Measurements from ENCODE around the gene ATAD3A.
"Not testable (repeated sequence)": the region's sequence is repeated elsewhere in the genome, so short reads cannot be mapped to it uniquely, and the experiment has no call there.

Gene ATAD3A

GRCh38 chr1:1489231-1489630 lies 22.7 kb upstream of the ATAD3A start:
- no peak for DNase-seq (ENCODE audit: extremely low read depth in 1 of 2, low read depth in 1 of 2)

- DNase-seq (ENCODE audit: extremely low read depth in 1 of 2, low read depth in 1 of 2), result no peak
Measured at GRCh38 chr1:1489861-1490260, 22.1 kb upstream of the ATAD3A start.

DNA sequence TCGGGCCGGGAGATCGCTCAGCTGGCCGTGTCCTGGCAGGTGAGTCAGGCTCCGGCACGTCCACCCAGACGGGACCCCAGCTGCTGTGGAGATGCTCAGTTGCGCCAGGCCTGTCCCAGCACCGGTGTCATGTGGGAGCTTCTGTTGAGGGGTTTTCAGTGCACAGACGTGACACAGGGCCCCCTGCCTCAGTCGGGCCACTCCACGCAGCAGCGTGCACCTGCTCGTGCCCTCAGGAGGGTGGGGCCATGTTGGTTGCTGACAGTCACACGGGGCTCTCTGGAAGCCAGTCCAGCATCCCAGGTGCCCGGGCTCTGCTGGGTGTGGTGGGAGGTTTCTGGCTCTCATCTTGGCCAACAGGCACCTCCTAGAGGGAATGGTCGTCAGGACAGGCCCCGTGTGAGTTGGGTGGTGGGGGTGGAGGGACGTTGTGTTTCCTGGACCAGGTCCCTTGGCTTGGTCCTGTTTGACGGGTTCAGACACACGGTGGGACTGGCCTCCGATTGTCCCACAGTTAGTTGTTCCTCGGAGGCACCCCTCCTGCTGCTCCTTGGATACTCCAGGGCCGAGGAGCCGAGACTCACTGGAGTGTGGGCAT lies 21.2 kb upstream of the ATAD3A start:
- no peak for DNase-seq (ENCODE audit: extremely low read depth in 1 of 2, low read depth in 1 of 2)

DNA sequence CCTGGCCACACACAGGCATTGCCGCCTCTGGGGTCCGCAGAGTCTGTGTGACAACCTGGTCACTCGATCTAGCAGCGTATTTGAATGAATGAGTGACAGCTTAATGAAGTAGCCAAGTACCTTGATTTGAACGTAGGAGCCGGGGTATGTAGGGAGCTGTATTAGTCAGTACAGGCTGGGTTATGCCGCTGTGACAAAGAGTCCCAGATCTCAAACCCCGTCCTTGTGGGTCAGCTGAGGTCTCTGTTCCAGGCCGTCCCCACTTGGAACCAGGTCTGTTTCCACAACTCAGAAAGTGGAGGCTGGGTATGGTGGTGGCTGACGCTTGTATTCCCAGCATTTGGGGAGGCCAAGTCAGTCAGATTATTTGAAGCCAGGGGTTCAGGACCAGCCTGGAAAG lies 20.4 kb upstream of the ATAD3A start:
- no peak for DNase-seq (ENCODE audit: extremely low read depth in 1 of 2, low read depth in 1 of 2)

GRCh38 chr1:1494311-1494710 lies 17.7 kb upstream of the ATAD3A start:
- not testable (repeated sequence) for DNase-seq (ENCODE audit: extremely low read depth in 1 of 2, low read depth in 1 of 2)

GRCh38 chr1:1495461-1495975 lies 16.4 kb upstream of the ATAD3A start:
- not testable (repeated sequence) for DNase-seq (ENCODE audit: extremely low read depth in 1 of 2, low read depth in 1 of 2)

- peak; percentile 23 to 49 for DNase-seq (ENCODE audit: extremely low read depth in 1 of 2, low read depth in 1 of 2)
Measured at GRCh38 chr1:1504777-1505365, 7.1 kb upstream of the ATAD3A start.

- not testable (repeated sequence) for DNase-seq (ENCODE audit: extremely low read depth in 1 of 2, low read depth in 1 of 2)
Measured at GRCh38 chr1:1505366-1505798, 6.6 kb upstream of the ATAD3A start.

DNA sequence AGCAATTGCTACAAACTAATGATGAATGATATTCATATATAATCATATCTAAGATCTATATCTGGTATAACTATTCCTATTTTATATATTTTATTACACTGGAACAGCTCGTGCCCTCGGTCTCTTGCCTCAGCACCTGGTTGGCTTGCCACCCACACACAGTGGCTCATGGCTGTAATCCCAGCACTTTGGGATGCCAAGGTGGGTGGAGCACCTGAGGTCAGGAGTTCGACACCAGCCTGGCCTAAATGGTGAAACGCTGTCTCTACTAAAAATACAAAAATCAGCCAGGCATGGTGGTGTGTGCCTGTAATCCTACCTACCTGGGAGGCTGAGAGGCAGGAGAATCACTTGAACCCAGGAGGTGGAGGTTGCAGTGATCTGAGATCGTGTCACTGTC lies 6.2 kb upstream of the ATAD3A start:
- not testable (repeated sequence) for DNase-seq (ENCODE audit: extremely low read depth in 1 of 2, low read depth in 1 of 2)

DNA sequence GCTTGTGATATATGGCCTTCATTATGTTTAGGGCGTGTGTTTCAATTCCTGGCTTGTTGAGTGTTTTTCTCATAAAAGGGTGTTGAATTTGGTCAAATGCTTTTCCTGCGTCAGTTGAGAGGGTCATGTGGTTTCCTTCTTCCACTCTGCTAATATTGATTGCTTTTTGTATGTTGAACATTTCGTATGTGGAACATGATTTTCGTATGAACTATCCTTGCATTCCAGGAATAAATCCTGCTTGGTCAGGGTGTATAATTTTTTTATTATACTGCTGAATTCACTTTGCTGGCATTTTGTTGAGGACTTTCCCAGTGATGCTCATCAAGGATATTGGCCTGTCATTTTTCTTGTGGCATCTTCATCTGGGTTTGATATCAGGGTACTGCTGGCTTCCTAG lies 4.7 kb upstream of the ATAD3A start:
- no peak for DNase-seq (ENCODE audit: extremely low read depth in 1 of 2, low read depth in 1 of 2)

GRCh38 chr1:1508775-1509464 lies 3.0 kb upstream of the ATAD3A start:
- DNase-seq (ENCODE audit: extremely low read depth in 1 of 2, low read depth in 1 of 2), result not testable (repeated sequence)

DNA sequence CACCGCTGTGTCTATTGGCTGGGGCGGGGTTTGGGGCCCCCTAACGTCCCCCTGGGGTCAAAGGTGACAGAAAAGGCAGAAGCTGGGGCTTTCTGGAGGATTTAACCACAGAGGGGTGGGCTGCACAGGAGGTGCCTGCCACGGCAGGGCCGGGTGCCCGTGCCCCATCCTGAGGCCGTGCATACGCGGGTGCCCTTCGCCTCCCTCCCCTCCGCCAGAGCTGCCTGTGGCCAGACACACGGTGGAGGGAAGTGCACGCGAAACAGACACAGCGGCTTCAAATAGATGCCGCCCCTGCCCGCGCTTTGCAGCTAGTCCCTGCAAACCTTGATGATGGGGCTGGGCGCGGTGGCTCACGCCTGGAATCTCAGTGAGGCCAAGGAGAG lies 2.5 kb upstream of the ATAD3A start:
- not testable (repeated sequence) for DNase-seq (ENCODE audit: extremely low read depth in 1 of 2, low read depth in 1 of 2)

DNA sequence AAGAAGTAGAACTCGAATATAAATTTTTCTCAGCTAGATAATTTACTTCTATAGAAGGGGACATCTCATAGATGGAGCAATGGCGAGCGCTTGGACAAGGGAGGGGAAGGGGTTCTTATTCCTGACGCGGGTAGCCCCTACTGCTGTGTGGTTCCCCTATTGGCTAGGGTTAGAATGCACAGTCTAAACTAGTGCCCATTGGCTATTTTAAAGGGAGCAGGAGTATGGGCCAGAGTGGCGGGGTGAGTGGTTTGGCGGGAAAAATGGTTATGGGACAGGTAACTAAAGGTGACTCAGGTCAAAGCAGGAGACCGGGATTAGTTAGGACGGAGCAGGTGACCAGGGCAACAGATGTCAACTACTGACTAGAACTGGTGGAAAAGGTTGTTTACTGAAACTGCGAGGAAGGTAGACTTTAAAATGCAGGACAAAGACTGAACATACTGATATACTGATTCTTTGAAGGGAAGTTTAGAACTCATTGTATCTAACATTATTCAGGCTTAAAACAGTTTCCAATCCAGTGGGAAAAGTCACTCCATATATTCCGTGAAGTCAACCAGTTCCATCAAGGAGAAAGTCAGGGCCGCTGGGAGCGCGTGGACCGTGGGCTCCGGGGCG lies 940 bp upstream of the ATAD3A start:
- DNase-seq (ENCODE audit: extremely low read depth in 1 of 2, low read depth in 1 of 2), result no peak

DNA sequence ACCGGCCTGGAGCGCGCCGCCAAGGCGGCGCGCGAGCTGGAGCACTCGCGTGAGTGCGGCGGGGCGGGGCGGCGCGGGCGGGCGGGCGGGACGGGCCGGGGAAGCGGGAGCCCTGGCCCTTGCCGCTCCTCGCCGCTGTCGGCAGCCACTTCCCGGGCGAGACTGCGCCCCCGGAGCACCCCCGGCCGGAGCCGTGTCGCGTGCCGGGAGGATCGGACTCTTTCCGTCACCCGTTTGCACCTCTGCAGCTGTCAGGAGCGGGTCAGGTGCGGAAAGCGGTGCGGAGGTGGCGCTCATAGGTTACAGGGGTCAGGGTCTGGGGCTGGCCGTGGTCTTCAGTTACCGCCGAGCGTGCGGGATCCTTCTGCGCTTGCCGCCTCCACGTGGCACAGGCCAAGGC lies 463 bp downstream of the ATAD3A start:
- DNase-seq (ENCODE audit: extremely low read depth in 1 of 2, low read depth in 1 of 2), result not testable (repeated sequence)

- DNase-seq (ENCODE audit: extremely low read depth in 1 of 2, low read depth in 1 of 2), result not testable (repeated sequence)
Measured at GRCh38 chr1:1513675-1514074, 1.7 kb downstream of the ATAD3A start.

GRCh38 chr1:1514376-1514775 lies 2.4 kb downstream of the ATAD3A start:
- not testable (repeated sequence) for DNase-seq (ENCODE audit: extremely low read depth in 1 of 2, low read depth in 1 of 2)

- not testable (repeated sequence) for DNase-seq (ENCODE audit: extremely low read depth in 1 of 2, low read depth in 1 of 2)
Measured at GRCh38 chr1:1516923-1517322, 5.0 kb downstream of the ATAD3A start.

DNA sequence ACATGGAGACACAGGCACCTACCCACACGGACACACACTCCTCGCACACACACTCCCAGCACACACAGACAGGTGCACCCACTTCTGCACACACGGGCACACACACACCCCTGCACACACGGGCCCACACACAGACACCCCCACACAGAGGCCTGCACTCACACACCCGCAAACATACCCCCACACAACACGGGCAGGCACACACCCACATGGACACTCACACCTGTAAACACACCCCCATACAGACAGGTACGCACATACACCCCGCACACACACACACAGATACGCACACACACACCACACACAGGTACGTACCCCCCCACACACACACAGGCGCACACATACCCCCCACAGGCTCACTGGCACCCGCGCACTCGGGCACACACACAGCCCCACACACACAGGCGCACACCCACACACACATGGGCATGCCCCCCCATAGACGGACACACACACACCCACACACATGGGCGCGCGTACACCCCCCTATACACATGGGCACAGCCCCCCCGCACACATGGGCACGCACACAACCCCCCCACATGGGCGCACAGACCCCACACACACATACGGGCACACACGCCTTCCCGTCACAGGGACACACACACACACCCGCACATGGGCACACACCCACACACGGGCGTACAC lies 6.1 kb downstream of the ATAD3A start:
- DNase-seq (ENCODE audit: extremely low read depth in 1 of 2, low read depth in 1 of 2), result no peak

DNA sequence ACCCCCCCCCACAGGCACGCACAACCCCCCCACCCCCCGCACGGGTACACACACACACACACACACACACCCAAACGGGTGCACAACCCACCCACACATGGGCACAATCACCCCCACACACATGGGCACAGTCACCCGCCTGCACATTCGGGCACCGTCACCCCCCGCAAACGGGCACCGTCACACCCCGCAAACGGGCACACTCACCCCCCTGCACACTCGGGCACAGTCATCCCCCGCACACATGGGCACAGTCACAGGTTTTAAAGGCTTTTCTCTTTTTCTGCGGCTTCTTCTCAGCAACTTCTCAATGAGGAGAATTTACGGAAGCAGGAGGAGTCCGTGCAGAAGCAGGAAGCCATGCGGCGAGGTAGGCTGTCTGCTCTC lies 6.7 kb downstream of the ATAD3A start:
- DNase-seq (ENCODE audit: extremely low read depth in 1 of 2, low read depth in 1 of 2), result not testable (repeated sequence)

DNA sequence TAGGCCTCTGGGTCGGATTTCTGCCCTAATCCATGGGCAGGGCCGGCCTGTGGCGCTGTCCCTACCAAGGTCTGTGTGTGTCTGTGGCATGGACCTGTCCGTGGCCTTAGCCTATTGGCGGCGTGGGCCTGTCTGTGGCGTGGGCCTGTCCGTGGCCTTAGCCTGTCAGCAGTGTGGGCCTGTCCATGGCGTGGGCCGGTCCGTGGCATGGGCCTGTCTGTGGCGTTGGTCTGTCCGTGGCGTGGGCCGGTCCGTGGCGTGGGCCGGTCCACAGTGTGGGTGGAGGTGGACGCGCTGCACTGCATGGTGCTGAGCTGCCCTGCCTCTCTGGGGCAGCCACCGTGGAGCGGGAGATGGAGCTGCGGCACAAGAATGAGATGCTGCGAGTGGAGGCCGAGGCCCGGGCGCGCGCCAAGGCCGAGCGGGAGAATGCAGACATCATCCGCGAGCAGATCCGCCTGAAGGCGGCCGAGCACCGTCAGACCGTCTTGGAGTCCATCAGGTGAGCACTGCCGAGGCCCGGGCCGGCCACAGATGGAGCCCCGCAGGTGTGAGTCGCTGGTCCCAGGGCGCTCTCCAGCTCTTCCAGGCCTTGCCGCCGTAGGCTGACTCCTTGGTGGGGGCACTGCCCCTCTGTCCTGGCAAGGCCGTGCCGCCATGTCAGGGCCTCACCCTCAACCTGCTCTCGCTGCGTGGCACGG lies 8.0 kb downstream of the ATAD3A start:
- not testable (repeated sequence) for DNase-seq (ENCODE audit: extremely low read depth in 1 of 2, low read depth in 1 of 2)
